Activated CD4-positive, alpha-beta T cell treated with anti-CD3 and anti-CD28 coated beads, Interleukin-2, amount 10 ng/mL, durations not matched to agents 24 days and 14 days (primary cell): ENCODE measurements around the gene NABP2. TPM values are rescaled to one million over a fixed set of nuclear protein-coding genes. Genes with fewer than 3 reads are reported as not detected.

ENCODE experiments used
- total RNA-seq: library from RNA; stranded (reverse); gene quantifications from 2 replicates; pipeline ENCODE4 v1.2.3, GENCODE V29; 2022

NABP2 gene
- total RNA-seq, 1 donor from 2014 or later = 94.7 TPM

Other genes starting within 250 kb of the NABP2 start
- 9.3 and 10.2 TPM in 2 replicates for gene SUOX, start 227.1 kb upstream of the NABP2 start, total RNA-seq
- gene IKZF4, start 203.3 kb upstream of the NABP2 start, total RNA-seq = 24.3 and 26.1 TPM in 2 replicates
- gene RPS26, start 182.4 kb upstream of the NABP2 start, total RNA-seq = 40.5 and 46.3 TPM in 2 replicates
- 0.14 and 0.57 TPM in 2 replicates for gene ERBB3, start 144.2 kb upstream of the NABP2 start, total RNA-seq
- 453 and 472 TPM in 2 replicates for gene PA2G4, start 119.8 kb upstream of the NABP2 start, total RNA-seq
- gene RPL41, start 107.7 kb upstream of the NABP2 start, total RNA-seq = 3,831 and 3,993 TPM in 2 replicates
- 8.9 and 11.2 TPM in 2 replicates for gene ZC3H10, start 106.1 kb upstream of the NABP2 start, total RNA-seq
- 155 and 158 TPM in 2 replicates for gene ESYT1, start 96.1 kb upstream of the NABP2 start, total RNA-seq
- gene MYL6B, start 71.8 kb upstream of the NABP2 start, total RNA-seq = 63.3 and 68.9 TPM in 2 replicates
- gene MYL6, start 66.0 kb upstream of the NABP2 start, total RNA-seq = 717 and 752 TPM in 2 replicates
- 127 and 130 TPM in 2 replicates for gene SMARCC2, start 34.9 kb upstream of the NABP2 start, total RNA-seq
- 39.8 and 41.1 TPM in 2 replicates for gene RNF41, start 2.4 kb upstream of the NABP2 start, total RNA-seq
- 0.86 and 1.6 TPM in 2 replicates for gene SLC39A5, start 5.7 kb downstream of the NABP2 start, total RNA-seq
- gene ANKRD52, start 34.0 kb downstream of the NABP2 start, total RNA-seq = 68.0 and 69.0 TPM in 2 replicates
- gene COQ10A, start 42.6 kb downstream of the NABP2 start, total RNA-seq = 17.0 TPM in 2 replicates
- gene CS, start 76.0 kb downstream of the NABP2 start, total RNA-seq = 311 and 317 TPM in 2 replicates
- 165 and 169 TPM in 2 replicates for gene CNPY2, start 91.6 kb downstream of the NABP2 start, total RNA-seq
- 31.3 and 34.7 TPM in 2 replicates for gene PAN2, start 109.7 kb downstream of the NABP2 start, total RNA-seq
- 36.0 and 36.9 TPM in 2 replicates for gene IL23A, start 114.5 kb downstream of the NABP2 start, total RNA-seq
- 64.9 and 68.4 TPM in 2 replicates for gene STAT2, start 135.8 kb downstream of the NABP2 start, total RNA-seq
- gene APOF, start 138.5 kb downstream of the NABP2 start, total RNA-seq = not detected in 2 replicates
- 46.5 and 48.8 TPM in 2 replicates for gene TIMELESS, start 225.1 kb downstream of the NABP2 start, total RNA-seq
- gene MIP, start 230.3 kb downstream of the NABP2 start, total RNA-seq = not detected in 2 replicates
- 5.2 and 5.5 TPM in 2 replicates for gene SPRYD4, start 244.2 kb downstream of the NABP2 start, total RNA-seq